ENCODE measurements around the gene UPK1A. TPM values are rescaled to one million over a fixed set of nuclear protein-coding genes. Genes with fewer than 3 reads are reported as not detected.

UPK1A gene
- total and polyA plus RNA-seq, 2 donors (not counting 3 experiments of a cell fraction or from before 2014, with no cell fraction given) = not detected

DNA sequence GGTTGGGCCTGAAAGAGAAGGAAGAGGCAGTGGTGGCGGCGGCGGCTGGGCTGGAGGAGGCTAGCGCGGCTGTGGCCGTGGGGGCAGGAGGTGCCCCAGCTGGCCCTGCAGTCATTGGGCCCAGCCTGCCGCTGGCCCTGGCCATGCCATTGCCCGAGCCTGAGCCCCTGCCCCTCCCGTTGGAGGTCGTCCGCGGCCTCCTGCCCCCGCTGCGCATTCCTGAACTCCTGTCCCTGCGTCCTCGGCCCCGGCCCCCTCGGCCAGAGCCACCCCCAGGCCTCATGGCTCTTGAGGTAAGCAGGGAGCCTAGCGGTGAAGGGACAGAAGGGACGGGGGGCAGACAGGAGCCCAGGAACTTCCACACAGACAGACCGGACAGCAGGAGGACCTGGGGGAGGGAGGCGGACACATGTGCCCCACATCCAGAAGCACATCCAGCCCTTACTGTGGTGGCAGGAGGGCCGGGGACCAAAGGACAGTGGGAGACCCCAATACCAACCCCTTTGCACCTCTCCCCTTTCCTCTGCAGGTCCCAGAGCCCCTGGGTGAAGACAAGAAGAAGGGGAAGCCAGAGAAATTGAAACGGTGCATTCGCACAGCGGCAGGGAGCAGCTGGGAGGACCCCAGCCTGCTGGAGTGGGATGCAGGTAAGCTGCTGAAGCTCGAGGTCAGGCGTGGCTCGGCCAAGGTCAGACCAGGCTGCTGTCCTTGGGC lies 32.4 kb upstream of the UPK1A start:
- no peaks in the 10 kb centered on the region for H3K9me1 ChIP-seq (replicated peaks; ENCODE audit: control insufficient read depth, extremely low read depth, insufficient read depth, low read length)
- no peaks in the 10 kb centered on the region for H3K9me3 ChIP-seq (replicated peaks; ENCODE audit: control insufficient read depth, insufficient read depth, low read length)
- peaks cover 6% of the 10 kb centered on the region for H3K4me1 ChIP-seq (ENCODE audit: control insufficient read depth, extremely low read depth, insufficient read depth, low read length)
- H3K27ac ChIP-seq (ENCODE audit: insufficient read depth, low read depth, low read length) = no peak overlapping the region
- DNase-seq (ENCODE audit: low read depth, low spot score) (no peak), FAIRE-seq (no peak)
- H3K27me3 ChIP-seq (ENCODE audit: control insufficient read depth in 2 of 2, insufficient read depth in 2 of 2, low read length in 2 of 2) = no peaks in the 10 kb centered on the region
- BruUV-seq (replicated peaks) = no TSS peak
- CTCF ChIA-PET = no interaction called here
- H2AFZ ChIP-seq (ENCODE audit: low read depth, low read length) = no peak overlapping the region
- intact Hi-C loops (cut with micrococcal nuclease) (no loop called here), dilution Hi-C loops (cut with MboI; ENCODE audit: extremely low pct_ligation_motif_present, low sequenced_read_pairs) (no loop called here)
- H3K79me2 ChIP-seq (ENCODE audit: control insufficient read depth, insufficient read depth, low read length) = peaks cover 7% of the 10 kb centered on the region
- no peak for TF ChIP-seq POLR2AphosphoS5 (IDR thresholded peaks at IDR 0.05; ENCODE audit: insufficient read depth, low read depth, low read length)
- TF ChIP-seq, protein P1, sequence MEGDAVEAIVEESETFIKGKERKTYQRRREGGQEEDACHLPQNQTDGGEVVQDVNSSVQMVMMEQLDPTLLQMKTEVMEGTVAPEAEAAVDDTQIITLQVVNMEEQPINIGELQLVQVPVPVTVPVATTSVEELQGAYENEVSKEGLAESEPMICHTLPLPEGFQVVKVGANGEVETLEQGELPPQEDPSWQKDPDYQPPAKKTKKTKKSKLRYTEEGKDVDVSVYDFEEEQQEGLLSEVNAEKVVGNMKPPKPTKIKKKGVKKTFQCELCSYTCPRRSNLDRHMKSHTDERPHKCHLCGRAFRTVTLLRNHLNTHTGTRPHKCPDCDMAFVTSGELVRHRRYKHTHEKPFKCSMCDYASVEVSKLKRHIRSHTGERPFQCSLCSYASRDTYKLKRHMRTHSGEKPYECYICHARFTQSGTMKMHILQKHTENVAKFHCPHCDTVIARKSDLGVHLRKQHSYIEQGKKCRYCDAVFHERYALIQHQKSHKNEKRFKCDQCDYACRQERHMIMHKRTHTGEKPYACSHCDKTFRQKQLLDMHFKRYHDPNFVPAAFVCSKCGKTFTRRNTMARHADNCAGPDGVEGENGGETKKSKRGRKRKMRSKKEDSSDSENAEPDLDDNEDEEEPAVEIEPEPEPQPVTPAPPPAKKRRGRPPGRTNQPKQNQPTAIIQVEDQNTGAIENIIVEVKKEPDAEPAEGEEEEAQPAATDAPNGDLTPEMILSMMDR (IDR thresholded peaks at IDR 0.05; ENCODE audit: extremely low read depth in 1 of 2, insufficient read depth in 1 of 2, low read depth in 1 of 2, low read length in 2 of 2) = no peak
- TF ChIP-seq FOS (IDR thresholded peaks at IDR 0.05; ENCODE audit: borderline replicate concordance, insufficient read depth, low read length) = no peak
- TF ChIP-seq POLR2A (IDR thresholded peaks at IDR 0.05; ENCODE audit: low read depth, low read length) = no peak
- TF ChIP-seq, protein P2, sequence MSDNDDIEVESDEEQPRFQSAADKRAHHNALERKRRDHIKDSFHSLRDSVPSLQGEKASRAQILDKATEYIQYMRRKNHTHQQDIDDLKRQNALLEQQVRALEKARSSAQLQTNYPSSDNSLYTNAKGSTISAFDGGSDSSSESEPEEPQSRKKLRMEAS (IDR thresholded peaks at IDR 0.05; ENCODE audit: insufficient read depth, insufficient read length) = no peak
- no peak for TF ChIP-seq JUN (IDR thresholded peaks at IDR 0.05; ENCODE audit: borderline replicate concordance, insufficient read depth, insufficient read length, low read depth)
- no peak for TF ChIP-seq EZH2 (IDR thresholded peaks at IDR 0.05; ENCODE audit: borderline replicate concordance, low read depth, low read length, severe bottlenecking)
- TF ChIP-seq GATA2 (IDR thresholded peaks at IDR 0.05; ENCODE audit: insufficient read depth, insufficient read length, low read depth, low read length) = no peak
- no peak for TF ChIP-seq MYC (IDR thresholded peaks at IDR 0.05; ENCODE audit: low read depth, low read length)
- peaks cover 17 to 56% of the 10 kb centered on the region in 2 experiments for H3K36me3 ChIP-seq (ENCODE audit: control insufficient read depth in 2 of 2, extremely low read depth in 1 of 2, insufficient read depth in 2 of 2, low read length in 2 of 2)
- H3K9ac ChIP-seq (replicated peaks; ENCODE audit: extremely low read depth, insufficient read depth, low read length) = no peak overlapping the region
- POLR2A ChIA-PET = no interaction called here
- H4K20me1 ChIP-seq (replicated peaks; ENCODE audit: control insufficient read depth, extremely low read depth, insufficient read depth, low read length) = no peaks in the 10 kb centered on the region
- no peak overlapping the region for H3K4me2 ChIP-seq (ENCODE audit: insufficient read depth, low read length)
- H3K4me3 ChIP-seq (replicated peaks in 1 of 3; ENCODE audit: insufficient read depth in 1 of 3, low read depth in 1 of 3, low read length in 3 of 3) = no peak overlapping the region
